Measurements from ENCODE around the gene BTG2.
"Not testable (repeated sequence)": the region's sequence is repeated elsewhere in the genome, so short reads cannot be mapped to it uniquely, and the experiment has no call there.

BTG2 gene, protein sequence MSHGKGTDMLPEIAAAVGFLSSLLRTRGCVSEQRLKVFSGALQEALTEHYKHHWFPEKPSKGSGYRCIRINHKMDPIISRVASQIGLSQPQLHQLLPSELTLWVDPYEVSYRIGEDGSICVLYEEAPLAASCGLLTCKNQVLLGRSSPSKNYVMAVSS

DNA sequence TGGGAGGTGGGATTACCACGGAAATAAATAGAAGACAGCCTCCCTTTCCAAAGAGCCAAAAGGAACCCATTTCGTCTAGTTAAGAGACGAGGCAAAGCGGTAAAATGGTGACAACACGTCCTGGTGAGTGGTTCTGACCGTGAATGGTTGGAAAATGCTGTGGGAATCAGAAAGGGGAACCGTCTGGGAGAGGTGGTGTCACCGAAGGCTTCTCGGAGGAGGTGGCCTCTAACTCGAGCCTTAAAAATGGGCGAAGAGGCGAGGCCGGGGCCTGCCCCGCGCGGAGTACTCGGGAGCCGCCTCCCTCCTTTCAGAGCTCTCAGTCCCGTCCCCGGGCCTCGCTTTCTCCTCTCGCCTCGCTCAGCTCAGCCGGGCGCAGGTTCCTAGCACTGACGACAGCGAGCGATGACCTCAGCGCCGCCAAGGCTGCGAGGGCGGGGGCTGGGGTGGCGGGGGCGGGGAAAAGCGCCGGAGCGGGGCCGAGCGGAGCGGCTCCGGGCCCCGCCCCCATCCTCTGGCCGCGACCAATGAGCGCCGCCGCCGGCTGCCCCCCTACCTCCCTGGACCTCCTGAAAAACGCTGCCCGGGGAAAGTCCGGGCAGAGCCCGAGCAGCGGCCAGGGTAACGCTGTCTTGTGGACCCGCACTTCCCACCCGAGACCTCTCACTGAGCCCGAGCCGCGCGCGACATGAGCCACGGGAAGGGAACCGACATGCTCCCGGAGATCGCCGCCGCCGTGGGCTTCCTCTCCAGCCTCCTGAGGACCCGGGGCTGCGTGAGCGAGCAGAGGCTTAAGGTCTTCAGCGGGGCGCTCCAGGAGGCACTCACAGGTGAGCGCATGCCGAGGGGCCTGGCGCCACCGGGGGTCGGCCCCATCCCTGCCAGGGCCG, at the start of gene BTG2:
Gene BTG2 (plus strand): TSS at position 601 of the 890 bp plus-strand sequence. CDS start 88 bp downstream, at position 689.
- peak; percentile 97 for DNase-seq

DNA sequence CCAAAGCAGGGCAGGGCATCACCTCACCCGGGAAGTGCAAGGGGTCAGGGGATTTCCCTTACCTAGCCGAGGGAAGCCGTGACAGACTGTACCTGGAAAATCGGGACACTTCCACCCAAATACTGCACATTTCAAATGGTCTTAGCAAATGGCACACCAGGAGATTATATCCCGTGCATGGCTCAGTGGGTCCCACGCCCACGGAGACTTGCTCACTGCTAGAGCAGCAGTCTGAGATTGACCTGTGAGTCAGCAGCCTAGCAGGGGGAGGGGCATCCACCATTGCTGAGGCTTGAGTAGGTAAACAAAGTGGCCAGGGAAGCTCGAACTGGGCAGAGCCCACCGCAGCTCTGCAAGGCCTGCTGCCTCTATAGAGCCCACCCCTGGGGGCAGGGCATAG, 48.7 kb upstream of the BTG2 start:
- not testable (repeated sequence) for DNase-seq

DNA sequence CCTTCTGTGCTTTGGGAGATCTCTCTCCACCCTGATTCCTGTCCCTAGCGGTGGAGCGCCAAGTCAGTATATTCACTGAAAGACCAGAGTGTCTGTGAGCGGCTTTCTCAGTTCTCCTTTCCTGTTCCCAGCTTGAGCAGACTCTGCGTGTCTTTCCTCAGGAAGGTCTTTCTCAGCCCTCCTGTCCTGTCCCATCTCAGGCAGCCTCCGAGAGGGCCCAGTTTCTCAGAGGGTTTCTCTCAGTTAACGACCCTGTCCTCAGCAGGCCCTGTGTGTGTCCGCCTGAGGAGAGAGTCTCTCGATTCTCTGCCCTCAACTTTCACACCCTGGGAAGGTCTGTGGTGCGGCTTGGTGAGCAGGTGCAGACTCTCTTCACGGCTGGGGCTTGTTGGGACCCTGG, 41.8 kb upstream of the BTG2 start:
- DNase-seq = no peak

DNA sequence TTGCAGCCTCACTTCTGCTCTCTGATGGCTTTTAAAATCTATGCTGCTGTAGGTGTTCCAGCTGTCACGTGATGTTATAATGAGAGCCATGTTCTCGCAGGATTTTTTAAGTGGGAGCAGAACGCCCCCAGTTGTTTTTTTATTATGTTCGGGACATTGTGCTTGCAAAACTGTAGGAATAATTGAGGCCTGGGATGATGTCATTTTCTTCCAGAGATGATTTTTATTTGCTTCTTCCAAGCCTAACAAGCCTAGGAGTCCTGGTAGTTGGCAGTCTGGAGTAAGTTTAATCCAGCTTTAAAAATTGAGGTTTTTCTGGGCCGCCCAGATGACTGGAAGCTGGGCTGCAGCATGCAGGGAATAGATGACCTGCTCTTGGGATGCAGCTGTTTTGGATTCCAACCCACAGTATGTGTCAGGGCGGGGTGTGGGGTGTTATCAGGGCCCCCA, 41.2 kb upstream of the BTG2 start:
- DNase-seq = no peak

DNA sequence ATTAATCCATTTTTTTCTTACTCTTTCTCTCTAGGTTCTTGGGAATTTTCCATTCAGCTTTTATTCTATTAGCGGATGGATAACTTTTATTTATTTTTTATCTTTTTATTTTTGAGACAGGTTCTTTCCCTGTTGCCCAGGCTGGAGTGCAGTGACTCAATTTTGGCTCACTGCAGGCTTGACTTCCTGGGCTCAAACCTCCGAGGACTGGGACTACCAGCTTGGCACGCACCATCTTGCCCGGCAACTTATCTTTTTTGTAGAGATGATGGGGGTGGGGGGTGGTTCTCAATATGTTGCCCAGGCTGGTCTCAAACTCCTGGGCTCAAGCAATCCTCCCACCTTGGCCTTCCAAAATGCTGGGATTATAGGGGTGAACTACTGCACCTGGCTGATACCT, 39.8 kb upstream of the BTG2 start:
- no peak for DNase-seq

DNA sequence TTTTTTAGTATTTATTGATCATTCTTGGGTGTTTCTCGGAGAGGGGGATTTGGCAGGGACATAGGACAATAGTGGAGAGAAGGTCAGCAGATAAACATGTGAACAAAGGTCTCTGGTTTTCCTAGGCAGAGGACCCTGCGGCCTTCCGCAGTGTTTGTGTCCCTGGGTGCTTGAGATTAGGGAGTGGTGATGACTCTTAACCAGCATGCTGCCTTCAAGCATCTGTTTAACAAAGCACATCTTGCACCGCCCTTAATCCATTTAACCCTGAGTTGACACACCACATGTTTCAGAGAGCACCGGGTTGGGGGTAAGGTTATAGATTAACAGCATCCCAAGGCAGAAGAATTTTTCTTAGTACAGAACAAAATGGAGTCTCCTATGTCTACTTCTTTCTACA, 39.2 kb upstream of the BTG2 start:
- not testable (repeated sequence) for DNase-seq

DNA sequence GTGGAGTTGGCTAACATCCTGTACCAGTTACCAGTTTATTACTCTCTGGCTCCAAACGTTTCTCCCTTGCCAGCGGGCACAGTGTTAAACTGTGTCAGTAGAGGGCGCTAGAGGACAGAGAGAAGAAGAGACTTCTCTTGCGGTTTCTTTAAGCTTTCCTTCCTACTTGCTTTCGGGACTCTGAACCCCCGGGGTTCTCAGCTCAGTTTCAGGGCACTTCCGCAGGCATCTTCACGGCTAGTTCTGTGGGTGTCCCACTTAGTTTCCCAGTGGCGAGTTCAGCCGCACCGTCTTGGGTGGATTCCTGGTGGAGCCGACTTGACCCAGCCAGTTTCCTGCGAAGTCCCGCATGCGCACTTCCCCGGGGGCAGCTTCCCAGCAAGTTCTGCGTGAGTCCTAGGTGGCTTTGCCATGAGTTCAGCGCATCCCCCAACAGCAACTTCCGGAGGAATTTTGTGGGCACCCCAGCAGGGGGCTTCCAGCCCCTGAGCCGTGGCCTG, 37.9 kb upstream of the BTG2 start:
- peak; percentile 84 to 95 for DNase-seq

DNA sequence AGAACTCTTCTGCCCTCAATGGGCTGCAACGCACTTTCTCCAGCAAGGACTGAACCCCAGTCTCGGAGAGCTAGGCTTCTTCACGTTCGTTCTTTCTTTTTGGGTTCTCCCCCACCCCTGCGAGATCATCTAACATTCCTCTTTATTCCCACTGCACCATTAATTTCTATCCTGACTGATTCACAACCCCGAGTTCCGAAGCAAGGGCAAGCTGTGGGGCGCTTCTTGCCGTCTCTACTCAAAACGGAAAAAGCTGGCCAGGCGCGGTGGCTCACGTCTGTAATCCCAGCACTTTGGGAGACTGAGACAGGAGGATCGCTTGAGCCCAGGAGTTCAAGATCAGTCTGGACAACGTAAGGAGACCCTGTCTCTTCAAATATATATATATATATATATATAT, 37.4 kb upstream of the BTG2 start:
- no peak for DNase-seq

DNA sequence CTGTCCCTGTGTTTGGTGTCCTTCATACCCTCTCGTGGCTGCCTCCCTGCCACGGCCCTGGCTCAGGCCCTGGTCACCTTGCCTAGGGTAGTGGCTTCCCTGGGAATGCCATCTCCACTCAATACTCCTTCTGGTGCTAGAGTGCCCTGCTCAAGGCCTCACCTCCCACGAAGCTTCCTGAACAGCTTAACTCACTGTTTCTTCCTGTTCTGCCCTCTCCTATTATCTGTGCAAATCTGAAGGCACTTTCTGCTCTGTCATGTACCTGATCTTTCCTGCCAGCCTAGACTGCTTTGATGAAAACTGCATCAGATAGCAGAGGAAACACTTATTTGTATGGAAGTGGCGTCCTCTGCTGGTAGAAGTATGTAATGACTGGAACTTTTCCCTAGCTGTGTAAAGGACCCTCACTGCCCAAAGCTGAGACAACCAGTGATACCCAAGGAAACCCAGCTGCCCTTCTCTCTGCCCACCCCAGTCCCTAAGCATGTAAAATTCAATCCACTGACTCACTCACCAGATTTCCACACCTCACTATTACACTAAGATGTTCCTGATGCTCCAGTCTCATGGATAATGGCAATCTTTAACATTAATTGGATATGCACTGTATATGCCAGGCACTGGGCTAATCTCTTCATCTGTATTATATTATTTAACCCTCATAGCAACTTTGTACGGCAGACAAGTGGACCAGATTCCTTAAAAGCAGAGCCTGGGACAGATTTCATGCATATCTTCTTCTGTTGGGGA, 36.2 kb upstream of the BTG2 start:
- DNase-seq = peak; percentile 85 to 90

DNA sequence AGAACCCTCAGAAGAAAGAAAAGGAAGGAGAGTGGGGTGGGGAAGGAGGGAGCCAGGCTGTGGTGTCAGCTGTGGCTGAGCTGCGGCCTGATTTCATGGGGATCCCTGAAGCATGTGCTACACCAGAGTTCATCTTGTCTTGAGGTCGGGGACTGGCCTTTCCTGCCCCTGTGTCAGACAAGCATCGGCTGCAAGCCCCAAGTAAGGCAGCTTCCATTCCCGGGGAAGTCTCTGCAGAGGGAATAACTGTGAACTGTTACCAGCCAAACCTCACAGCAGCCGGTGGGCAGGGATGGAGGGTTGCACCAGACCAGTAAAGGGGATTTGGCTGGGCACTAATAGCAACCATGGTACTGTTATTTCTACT, 35.7 kb upstream of the BTG2 start:
- no peak for DNase-seq

DNA sequence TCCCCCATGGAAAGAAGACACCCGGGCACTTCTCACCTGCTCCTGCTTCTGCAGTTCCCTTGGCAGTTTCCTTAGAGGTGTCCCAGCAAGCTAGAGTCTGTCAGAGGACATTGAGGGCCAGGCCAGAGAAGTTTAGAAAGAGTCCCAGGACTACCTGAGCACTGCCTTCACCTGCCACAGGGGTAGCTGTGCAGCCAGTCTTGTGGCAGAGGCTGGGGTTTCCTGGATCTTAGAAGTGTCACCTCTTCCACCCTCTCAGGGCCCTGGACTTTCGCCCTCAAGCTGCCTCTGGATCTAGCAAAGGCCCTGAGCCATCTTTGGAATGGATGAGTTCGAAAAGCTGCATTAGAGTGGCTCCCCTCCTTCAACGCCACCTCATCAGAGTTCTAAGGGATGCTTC, 34.9 kb upstream of the BTG2 start:
- DNase-seq = no peak

DNA sequence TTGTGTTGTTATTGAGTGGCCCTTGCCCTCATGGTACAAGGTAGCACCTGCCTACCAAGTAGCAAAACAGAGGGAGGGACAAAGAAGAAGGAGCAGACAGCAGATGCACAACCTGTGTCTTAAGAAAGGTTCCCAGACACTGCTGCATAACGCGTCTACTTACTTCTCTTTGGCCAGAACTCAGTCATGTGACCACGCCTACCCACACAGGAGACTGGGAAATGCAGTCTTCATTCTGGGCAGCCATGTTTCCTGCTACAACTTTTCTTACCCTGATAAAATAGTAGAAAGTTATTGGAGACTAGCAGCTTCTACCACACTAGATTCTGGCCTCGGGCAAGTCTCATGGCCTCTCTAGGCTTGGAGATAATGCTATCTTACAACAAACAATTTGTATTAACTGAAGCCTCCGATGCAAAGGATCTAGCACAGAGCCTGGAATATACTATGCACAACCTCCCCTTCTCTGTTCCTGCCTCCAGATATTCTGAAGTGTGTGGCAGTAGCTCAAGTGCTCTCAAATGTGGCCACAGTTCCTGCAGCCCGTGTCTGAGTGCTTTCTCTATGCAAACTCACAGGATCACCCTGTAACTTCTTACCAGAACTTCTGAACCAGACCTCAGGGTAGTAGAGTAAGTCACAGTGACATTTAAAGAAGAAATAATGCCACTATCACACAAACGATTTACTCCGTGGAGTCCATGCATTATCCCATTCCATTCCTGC, 34.1 kb upstream of the BTG2 start:
- peak in 1 of 2 experiments; percentile 16 for DNase-seq

DNA sequence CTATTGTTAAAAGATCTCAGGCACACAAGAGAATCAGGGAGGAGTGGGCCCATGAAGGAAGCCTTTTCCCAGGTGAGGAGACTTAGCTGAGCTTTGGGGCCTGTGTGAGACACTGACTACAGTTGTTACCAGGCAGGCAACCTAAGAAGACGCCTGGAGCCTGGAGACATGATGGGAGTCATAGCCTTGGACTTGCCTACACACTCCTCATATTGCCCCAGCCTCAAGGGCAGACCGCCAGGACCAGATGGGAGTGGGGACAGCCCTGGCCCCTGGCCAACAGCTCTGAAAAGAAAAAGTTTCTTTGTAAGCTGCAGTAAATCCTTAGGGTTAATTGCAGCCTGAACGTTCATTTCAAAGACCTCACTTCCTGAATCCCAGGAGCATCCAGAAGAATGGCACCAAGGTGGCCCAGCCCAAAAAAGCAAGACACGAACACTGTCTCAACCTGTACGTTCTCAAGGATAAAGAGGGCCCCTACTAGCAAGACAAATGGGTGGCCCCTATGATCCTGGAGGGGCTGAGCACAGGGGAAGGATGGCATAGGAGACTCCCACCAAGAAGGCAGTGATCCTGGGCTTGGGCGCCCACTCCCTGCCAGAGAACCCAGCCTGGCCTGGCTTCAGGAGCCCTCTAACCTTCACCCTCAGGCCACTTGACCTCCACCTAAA, 33.2 kb upstream of the BTG2 start:
- peak; percentile 53 to 94 for DNase-seq

DNA sequence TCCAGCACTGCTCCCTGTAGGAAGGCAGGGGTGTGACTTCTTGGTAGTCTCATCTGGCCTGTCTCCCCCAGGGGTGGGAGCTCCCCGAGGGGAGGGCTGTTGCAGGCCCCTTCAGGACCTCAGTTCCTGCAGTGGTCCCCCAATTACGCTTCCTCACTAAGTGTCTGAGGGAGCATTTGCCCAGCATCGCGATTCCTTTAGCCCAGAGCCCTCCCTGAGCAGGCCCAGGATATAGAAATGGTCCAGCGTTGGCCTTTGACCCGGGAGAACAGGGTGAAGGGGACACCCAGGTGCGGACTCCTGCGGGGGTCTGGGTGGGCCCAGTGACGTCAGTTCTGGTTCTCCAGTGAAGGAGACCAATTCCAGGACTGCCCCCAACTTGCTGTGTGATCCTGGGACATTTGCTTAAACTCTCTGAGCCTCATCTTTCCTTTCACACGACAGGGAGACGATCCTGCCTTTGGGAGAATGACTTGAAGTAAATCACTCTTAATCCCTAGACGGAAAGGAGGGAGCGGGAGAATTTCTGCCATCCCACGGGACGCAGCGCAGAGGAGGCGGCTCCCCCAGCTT, 32.6 kb upstream of the BTG2 start:
- no peak for DNase-seq

DNA sequence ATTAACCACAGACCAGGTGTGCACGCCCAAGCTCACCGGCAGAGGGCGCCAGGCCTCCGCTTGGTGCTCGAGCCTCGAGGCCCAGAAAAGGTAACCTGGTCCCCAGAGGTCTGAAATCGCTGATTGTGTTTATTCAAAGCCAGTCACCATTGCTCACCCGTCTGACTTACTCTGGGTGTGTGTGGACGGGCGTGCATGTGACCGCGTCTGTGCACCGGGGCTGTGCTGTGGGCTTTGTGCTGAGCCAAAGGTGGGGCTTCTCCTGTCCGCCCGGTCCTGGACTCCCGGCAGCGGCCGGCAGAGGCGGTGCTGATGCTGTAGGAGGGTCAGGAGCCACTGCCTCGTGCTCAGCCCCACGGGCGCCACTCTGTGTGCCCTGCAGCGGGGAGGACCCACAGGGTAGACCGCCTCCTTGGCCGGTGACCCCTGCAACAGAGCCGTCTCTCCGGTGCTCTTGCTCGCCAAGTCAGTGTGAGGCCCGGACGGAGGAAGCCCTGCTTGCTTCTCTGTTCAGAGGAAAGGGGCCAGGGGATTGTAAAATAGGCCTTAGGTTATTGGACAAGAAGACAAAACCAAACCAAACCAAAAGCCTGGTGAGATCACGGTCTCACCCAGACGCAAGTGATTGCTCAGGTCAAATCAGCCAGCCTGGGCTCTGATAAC, 32.0 kb upstream of the BTG2 start:
- DNase-seq = peak; percentile 67 to 89

DNA sequence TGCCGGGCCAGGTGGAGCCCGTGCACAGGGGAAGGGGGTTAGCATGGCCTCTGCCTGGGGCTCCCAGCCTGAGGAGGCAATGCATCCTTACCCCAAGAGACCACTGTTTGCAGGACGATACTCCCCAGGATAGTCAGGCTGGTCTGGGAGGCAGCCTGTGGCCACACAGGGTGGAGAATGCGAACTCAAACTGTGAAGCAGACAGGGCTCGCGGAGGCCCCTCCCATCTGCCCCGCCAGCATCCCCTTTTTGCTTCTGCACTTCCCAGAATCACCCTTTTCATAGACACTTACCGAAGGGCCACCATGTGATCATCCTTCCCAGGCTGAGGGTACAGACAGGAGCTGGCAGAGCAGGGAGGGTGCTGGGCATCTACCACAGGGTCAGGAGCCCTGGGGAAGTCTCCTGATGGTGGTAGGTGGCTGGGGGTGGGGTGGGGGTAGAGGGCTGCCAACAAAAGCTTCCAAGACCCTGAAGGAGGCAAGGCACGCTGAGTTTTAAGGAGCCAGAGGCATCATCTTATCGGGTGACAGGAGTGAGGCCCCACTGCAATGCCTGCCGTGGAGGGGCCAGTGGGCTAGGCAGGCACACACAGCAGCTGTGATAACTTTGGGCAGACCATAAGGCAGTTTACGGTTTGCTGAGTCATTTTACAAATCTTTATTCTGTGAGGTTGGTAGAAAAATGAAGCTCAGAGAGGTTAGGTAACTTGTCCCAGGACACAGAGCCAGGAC, 31.3 kb upstream of the BTG2 start:
- no peak for DNase-seq

DNA sequence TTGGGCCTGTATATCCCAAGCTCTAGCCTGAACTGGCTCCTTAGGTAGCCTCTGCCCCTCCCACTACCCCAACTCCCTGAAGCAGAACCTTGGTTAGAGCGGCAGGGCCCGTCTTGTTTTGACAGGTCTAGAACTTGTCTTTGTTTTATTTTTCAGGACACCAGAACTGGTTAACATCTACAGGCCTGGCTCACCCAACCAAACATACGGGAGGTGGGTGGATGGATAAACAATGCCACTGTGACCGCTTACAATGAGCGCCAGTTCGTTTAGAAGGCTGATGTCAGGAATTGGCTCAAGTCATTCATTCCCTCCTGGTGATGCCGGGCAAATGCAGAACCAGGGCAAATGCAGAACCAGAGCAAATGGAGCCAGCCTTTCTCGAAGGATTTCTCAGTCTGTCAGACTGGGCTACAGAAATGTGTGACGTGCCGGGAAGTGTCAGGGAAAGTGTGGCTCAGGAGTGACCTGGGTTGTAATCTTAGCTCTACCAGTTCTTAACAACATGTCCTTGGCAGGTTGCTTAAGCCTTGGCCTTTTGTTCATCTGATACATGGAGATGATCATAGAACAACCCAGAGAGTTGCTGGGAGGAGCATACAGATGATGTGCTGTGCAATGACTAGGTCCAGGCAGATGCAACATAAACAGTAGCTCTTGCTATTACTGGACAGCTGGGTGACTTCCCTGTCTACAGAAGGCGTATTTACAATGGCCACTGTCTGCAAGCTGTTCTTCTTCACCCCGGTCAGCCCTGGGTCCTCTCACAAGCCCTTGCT, 30.5 kb upstream of the BTG2 start:
- DNase-seq = peak in 1 of 2 experiments; percentile 55

DNA sequence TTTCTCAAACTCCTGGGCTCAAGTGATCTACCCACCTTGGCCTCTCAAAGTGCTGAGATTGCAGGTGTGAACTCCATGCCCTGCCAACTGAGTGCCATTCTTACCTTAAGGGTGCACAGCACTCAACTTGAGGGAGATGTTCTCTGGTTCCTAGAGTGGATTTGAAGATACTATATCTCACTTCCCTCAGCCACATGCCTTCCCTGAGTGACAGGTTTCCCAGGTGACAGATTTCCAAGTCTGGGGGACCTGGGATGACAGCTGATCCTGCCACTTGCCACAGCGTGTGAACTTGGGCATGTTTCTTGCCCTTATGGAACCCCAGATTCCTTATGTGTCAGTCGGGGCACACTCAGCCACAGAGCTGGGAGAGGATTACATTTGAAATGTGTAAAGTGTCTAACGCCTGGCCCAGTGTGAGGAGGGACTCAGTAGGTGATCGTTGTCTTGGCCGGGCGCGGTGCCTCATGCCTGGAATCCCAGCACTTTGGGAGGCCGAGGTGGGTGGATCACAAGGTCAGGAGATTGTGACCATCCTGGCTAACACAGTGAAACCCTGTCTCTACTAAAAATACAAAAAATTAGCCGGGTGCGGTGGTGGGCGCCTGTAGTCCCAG, 29.6 kb upstream of the BTG2 start:
- DNase-seq = no peak

DNA sequence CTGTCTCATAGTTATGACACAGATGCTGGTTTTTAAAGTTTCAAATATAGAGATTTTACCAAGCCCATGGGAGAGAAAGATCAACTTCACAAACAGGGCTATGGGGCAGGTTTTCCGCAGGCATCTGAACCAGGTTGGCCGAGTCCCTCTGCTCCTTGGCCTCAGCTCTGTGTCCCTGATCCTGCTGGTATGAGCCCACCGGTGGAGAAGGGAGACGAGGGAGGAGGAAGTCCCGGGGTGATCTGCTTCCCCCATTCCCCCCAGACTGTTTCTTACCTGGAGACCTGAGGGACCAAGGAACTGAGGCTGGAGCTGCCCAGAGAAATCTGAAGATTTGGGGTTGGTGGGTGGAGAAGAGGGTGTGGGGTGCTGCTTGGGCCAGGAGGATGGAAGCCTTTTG, 28.9 kb upstream of the BTG2 start:
- no peak for DNase-seq

Measured in NCI-H446 (cell line).